Measurements from ENCODE around the gene TRMT1.

Gene TRMT1

DNA sequence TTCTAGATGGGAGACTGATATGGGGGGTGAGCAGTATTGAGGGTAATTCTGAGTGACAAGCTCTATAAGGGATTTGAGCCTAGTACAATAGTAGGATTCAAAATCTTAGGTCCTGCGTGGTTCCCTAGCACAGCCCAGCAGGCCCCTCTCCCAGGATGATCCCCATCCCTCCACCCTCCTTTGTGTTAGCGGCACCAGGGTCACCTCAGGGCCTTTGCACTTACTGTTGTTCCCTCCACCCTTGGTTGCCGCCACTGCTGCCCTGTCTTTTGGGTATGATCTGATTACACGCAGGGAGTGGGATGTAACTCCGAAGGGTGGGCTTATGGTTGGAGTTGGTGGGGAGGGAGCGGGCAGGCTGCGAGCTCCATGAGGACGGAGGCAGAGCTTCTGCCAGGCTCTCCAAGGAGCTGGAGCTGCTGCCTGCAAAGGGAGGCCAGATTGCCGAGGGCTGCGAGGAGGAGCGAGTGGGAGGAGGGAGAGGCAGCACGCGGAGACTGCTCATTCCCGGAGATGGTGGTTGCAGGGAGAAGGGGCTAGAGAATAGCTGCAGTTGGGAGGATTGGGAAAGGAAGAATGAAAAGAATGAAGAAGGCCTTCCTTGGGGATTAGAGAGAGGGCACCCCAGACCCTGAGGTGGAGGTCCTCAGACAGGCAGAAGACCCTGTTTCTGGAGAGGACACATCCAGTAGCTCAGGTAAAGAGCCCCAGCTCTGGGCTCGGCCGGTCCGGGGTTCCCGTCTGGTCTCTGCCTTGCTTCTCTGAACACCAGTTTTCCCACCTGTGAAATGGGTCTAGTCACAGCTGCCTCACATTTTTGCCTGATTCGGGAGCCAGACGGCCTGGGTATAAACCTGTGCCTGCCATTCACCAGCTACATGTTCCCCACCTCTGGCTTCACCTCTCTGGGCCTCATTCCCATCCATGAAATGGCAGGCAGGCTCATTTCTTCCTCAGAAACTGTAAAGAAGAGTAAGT lies 6.7 kb upstream of the TRMT1 start:
- DNase-seq = no peak

DNA sequence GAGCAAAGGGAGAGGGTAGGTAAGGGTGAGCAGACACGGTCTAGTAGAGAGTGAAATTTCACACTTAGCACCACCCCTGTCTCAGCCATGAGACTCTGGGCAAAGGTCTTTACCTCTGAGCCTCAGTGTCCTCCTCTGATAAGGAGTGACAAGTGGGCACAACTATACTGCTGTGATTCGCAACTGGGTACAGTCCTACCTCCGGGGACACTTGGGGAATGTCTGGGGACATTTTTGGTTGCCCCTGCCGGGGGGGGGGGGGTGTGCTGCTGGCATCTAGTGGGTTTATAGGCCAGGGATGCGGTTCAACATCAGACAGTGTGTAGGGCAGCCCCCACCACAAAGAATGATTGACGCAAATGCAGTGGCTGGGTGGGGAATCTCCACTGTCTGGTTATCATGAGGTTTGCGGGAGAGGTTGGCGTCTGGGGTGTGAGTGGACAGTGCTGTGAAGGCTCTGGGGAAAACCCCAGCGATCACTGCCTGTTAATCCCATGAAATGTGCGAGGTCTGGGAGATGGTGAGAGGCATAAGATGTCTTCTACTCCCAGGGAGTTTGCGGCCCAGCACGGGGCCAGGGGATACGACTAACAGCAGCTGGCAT lies 5.8 kb upstream of the TRMT1 start:
- DNase-seq = no peak

DNA sequence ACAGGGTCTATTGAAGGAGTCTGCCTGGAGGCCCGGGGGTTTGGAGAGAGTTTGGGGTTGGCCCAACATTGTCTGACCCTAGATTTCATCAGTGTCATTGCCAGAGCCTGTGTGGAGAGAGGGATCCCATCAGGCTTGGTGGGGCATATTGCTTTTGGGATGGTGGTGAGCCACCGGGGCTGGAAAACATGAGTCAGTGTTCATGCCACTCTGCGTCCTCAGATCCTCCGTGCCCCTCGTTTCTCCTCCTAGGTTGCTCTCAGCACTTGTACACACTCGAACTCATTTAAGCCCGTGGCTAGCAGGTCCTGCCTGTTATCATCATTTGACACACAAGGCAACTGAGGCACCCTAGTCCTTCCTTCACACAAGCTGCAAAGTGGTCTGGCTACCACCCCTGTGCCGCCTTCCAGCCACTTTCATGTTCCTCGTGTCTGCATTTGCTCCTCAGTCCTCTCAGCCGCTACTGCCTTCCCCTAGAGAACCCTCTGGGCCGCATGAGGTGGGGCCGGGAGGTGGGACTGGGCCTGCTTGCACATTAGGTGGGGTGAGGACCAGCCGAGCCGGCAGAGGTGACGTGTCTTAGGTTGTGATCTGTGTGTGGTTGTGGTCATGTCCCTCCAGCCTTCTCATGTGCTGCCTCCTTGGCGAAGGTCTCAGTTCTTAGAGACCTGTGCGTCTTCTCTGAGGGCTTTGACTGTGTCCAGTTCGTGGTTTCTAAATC lies 5.2 kb upstream of the TRMT1 start:
- DNase-seq = no peak

DNA sequence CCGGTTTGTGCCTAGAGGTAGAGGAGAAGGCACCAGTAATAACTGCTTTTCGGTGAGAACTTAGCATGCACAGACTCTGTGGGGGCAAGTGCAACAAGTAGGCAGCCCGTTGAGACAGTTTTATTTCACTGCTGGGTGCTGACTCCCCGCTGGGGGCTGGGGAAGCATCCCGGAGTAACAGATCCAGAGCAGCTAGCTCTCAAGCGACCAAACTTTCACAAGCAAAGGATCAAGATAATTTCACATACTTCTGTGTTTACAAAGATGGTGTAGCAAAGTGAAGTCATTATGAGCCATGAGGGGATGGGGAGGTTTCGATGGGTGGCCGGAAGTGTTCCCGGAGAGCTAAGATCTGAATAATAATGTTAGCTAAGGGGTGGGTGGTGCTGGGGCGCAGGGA lies 4.3 kb upstream of the TRMT1 start:
- no peak for DNase-seq

DNA sequence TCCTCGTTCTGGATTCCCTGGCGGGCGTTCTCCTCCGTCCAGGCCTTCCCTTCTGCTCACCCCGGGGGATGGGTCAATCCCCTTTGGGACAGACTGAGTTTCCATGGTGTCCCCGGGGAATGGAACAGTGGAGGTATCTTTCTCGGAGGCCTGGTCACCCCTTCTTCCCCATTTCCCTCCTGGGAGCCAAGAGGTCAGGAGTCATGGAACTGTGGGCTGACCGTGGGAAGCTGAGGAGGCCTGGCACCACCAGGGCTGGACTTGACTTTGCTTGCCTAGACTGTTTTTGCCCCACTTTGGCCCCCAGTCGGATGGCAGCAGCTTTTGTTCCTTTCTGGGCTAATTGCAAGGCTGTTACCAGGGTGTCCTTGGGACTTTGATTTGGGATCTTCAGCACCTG lies 3.5 kb upstream of the TRMT1 start:
- no peak for DNase-seq

DNA sequence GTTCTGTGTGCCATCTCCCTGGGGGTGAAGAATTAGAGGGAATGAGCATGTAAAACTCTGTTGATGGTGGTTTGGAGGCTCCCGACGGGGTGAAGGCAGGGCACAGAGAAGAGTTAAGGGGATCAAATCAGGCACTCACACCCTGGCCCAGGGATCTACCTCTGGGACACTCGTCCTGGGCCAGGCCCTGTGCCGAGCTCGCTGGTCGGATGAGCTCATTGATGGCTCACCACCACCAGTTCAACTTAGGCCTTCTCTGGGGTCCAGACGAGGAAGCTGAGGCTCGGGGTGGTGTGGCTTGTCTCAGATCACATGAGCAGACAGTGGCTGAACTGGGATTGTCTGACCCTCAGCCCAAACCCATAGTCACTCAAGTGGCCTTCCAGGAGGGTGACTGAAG lies 3.1 kb upstream of the TRMT1 start:
- DNase-seq = no peak

DNA sequence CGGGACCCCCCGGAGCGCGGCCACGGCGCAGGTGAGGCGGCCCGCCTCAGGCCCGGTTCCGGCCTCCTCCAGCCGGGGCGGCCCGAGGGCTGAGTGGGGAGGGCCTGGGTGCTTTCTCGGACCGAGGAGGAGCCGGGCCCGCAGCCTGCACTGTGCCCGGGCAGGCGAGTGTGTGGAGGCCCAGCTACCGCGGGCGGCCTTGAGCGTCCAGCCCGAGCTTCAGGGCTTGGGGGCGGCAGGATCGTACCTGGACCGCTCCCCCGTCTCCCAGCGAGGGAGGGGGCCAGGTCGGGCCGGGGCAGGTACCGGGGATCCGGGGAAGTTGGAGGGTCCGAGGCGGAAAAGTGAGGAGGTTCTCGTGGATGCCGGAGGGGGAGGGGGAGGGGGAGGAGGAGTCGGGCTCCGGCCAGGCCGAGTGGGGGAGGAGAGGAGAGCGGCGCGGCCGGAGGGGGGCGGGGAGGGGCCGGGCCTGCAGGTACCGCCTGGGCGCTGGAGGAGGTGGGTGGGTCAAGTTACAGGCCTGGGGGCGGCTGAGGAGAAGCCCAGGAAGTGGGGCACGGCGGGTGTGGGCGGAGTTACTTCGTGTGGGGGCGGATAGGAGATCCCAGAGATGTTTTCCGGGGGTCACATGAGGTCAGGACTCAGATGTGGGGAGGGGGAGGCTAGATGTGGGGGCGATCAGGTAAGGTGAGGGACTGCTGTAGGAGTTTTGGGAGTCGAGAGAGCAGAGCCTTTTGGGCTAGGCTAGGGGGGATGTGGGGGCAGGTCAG lies 2.1 kb upstream of the TRMT1 start:
- DNase-seq = peak; percentile 70

DNA sequence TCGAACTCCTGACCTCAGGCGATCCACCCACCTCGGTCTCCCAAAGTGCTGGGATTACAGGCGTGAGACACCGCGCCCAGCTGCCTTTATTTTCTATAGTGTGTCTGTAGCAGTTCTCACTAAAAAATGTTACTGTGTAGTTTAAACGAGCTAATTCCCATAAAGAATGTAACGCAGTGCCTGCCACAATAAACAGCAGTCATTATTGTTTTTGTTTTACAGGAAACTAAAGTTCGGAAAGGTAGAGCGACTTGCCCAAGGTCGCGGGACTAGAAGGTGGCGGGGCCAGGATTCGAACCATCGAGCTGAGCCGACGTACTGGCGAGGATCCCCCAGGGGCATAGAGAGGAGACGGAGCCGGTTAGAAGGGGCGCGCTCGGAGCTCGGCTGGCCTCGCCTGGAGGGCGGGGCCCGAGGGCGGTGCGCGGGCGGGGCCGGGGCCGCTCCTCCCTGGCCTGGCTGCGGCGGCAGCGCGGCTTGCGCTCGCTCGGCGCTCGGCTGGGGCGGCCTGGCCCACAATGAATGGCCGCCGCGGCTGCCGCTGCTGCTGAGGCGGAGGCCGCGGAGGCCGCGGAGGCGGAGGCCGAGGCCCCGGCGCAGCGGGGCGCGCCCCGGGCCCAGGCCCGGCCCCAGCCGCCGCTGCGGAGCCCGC lies 1.4 kb upstream of the TRMT1 start, which contains the start of gene NACC1:
TSS of gene NACC1 (plus strand) at position 493 of the 652 bp plus-strand sequence. CDS start 16,944 bp downstream, outside the sequence.
- peak; percentile 94 for DNase-seq

DNA sequence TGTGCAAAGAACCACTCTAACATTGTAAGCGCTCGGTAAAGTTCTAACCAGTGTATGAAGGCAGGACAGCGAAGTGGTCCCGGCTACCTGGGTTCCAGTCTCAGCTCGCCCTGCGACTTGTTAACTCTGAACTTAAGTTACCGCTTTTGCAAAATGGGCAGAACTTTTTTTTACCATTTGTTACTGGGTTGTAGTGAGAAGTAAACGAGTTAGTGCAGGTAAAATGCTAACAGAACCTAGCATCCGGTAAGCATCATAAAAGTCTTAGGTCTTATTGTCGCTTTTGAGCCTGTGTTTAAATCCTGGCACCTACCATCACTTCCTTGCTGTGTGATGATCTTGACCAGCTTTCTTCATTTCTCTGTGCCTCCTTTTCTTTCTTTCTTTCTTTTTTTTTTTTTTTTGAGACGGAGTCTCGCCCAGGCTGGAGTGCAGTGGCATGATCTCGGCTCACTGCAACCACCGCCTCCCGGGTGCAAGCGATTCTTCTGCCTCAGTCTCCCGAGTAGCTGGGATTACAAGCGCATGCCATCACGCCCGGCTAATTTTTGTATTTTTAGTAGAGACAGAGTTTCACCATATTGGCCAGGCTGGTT lies 734 bp upstream of the TRMT1 start:
- DNase-seq = no peak

DNA sequence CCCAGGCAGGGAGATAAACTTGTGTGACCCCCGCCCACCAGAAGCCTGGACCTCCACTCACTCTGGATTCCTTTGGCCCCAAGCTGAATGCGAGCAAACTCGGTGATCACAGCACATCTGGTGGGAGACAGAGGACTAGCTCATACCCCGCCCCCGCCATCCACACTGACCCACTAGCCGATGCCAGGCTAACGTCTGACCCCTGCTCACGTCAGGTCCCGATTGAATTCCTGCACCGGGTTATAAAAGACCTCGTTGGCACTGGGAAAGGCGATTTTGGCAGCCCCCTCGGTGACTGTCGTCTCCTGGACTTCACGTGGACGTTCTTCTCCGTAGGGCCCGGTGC lies 631 bp downstream of the TRMT1 start:
- DNase-seq = no peak

DNA sequence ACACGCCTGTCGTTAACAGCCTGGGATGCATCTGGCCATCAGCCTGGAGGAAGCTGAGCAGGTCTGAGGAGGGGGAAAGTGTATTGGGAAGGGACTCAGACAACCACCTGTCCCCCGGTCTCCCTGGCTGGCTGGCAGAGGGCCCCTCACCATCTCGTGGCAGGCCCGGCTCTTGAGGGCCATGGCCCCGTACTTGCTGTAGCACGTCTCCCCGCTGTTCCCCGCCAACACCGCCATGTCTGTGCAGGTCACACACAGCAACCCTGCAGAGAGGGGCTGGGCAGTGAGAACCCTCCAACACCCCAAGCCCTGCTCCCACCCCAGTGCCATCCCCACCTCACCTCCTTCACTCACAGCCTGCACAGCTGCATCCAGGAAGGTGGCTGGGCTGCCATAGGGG lies 4.0 kb downstream of the TRMT1 start:
- no peak for DNase-seq

DNA sequence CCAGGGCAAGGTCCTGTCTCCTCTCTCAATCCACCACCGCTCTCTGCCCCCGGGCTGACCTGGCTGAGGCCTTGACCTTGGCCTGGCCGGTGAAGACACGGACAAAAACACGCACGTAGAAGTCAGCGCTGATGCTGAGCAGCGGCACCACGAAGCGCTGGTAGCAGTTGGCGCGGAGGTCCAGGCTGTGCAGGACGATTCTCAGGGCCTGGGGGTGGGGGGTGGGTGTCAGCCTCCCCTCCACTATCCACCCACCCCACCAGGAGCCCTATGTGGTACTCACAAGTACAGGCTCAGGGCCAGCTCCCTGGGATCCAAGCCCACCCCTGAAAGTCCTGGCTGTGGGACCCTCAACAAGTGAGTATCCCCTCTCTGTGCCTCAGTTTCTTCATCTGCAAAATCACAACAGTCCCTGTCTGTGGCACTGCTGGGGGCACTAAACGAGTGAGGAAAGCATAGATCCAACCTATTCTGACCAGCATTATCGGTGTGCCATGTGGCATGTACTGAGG lies 6.4 kb downstream of the TRMT1 start:
- no peak for DNase-seq

DNA sequence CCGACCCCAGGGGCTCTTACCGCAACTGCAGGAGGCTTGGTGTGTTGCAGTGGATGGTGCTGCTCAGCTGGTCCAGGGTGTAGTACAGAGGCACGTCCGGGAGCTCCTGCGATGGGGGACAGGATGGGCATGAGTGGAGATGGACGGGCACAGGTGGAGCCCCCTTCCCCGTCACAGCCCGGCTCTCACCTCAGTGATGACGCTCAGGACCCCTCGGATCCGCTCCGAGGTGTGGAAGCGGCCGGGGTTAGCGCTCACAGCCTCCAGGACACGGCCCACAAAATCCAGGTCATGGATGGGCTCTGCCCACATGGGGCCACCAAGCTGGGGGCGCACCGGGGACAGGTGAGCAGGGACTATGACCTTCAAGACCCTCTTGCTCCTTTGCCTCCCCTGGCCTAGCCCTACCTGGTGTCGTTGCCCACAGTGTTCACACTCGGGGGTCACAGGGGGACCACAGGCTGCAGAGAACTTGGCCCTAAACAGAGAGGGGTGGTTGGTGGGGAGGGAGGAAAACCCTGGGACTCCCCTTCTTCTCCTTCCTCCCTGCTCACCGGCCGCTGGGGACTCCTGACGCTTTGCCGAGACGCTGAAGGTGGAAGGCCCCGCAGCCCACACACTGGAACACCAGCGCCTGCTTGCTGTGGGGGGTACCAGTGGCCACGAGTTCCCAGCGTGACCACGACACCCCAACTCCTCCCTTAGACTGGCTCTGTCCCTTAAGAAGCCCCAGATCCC lies 7.0 kb downstream of the TRMT1 start:
- DNase-seq = no peak

DNA sequence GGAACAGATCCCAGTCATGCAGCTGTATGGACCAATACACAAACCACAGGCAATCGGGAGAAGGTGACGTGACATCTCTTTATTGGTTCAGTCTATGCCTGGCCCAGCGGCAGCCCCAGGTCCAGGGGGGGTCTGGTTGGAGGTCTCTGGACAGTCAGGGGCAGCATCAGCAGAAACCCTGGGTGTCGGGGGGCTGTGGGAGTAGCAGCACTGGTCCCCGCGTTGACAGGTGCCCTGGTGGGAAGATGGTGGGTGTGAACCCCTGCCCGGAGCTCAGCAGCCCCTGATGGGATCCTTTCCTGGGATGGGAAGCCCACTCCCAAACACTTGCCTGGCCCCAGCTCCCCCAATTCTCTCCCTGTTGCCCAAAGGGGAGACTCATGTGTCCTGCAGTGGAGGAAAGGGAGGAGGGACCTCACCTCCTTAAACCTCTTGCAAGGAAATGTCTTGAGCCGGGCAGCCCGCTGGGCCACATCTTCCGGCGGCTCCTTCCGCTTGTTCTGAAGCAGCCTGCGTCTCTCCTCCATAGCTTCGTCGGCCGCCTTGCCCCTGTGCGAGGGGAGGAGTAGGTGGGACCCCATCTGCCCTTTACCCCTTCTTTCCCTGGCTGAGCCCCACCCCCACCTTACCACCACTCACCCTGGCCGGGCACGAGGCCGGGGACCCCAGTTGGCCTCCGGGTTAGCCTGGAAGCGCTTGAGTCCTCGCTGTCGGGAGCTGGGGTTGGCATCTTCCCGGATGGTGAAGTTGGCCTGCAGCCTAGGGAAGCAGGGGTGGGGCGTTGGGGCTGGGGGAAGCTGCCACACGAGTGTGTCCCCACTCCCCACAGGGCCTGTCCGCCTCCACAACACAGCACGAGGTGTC lies 11.5 kb downstream of the TRMT1 start:
- peak; percentile 71 for DNase-seq

DNA sequence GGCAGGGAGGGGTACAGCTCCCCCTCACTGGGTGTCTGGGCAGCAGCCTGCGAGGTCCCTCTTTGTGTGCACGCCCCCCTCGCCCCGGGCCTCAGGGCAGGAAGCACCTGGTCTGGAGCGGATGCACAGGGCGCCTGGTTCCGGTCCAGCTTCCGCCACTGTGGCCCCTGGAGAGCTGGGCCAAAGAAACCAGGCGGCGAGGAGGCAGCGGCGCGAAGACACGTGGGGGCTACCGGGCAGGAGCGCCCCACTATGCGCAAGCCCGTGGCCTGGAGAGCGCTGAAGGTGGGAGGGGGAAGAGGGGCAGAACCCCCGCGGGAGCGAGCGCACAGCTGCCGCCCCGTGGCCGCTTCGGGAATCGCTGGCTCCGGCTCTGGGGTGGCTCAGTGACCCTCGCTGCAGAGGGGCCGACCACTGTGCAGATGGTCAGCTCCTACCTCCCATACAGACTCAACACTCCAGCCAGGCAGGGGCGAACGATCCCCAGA lies 12.1 kb downstream of the TRMT1 start:
- peak; percentile 91 for DNase-seq

DNA sequence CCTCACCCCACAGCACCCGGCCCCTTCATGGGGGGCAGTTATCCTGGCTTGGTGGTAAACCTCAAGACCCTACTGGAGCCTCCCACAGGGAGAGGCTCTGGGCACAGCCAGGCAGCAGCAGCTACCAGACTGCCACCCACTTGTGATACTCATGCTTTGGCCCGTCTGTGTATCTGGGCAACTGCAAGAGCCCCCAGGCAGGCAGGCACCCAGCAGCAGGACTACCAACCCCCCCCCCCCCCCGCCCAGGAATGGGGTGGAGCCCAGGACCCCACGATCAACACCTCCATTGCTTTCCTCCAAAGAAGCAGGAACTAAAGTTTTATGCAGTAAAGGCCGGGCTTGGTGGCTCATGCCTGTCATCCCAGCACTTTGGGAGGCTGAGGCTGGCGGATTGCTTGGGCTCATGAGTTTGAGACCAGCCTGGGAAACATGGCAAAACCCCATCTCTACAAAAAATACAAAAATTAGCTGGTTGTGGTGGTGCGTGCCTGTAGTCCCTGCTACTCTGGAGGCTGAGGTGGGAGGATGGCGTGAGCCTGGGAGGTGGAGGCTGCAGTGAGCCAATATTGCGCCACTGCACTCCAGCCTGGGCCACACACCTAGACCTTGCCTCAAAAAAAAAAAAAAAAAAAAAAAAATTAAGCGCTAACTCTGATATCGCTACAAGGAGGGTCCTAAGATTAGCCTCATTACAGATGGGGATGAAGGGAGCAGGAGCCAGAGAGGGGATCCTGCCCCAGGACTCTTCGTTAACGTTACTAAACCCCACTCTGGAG lies 12.8 kb downstream of the TRMT1 start:
- DNase-seq = no peak

DNA sequence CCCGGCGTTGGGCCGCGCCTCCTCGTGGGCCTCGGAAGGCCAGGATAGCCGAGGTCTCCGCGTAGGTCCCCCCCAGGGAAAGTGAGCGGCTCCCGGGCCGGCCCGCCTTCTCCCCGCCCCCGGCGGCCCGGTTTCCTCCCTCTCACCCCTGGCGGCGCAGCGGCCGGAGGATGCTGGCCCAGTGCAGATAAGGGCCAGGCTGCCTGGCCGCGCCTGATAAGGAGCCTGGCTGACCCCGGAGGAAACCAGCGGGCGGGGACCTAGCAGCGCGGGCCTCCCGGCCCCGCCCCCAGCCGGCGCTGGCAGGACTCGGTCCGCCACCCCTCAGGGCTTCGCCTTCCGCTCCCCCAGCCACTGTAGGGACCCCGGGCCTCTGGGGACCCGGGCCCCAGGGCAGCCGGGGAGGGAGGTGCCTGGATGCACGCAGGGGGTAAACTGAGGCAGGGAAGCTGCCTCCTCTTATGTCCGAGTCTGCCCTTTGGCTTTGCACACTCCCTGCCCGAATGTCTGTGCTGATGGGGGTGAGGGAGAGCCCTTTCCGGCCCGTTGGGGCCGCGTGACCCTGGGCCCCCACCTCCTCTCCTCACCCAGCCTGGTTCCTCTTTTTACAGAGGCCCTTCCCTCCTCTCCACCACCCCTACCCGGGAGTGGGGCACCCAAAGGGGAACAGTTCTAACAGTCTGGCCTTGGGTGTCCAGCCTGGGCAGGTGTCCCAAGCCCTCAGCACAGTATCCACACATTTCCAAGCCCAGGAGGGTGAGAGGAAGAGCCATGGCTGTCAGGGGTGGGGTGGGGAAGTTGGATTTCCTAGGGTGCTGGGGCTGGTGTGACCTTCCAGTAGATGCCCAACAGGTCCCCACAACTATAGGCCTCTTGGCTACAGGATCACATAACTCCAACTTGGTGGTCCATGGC lies 13.6 kb downstream of the TRMT1 start, which contains the start of gene LYL1:
TSS of gene LYL1 (minus strand) at position 193 of the 915 bp plus-strand sequence. CDS start 1,687 bp downstream, outside the sequence.
- peak; percentile 75 for DNase-seq

DNA sequence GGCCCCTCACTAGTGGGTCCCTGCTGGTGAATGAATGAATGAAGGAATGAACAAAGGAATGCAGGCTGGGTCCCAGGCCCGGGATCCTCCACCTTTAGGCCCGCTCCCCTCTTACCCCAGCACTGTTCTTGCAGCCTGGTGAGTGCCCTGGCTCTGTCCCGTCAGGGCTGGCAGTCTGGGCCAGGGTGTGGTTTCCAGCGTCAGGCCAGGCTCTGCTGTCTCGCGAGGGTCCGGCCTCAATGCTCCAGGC lies 14.2 kb downstream of the TRMT1 start:
- no peak for DNase-seq

Measured in activated CD8-positive, alpha-beta memory T cell treated with anti-CD3 and anti-CD28 coated beads, Interleukin-2, amount 50 U/mL, for 48 hours (primary cell).